SK-N-SH (cell line): ENCODE results near the gene SNX20. TPM values are rescaled to one million over a fixed set of nuclear protein-coding genes. Genes with fewer than 3 reads are reported as not detected.

Source experiments
- CTCF ChIA-PET: fragments of 300-600, 350-600 bp; formaldehyde crosslinking; extraction: SDS; loops from one replicate; lab custom pipeline; 2021; lab: Yijun Ruan, JAX
- POLR2A ChIA-PET: fragments of 350-600 bp; sonication (Branson Sonifier 250); formaldehyde crosslinking; extraction: SDS; loops from one replicate; lab custom pipeline; 2020; ENCODE audit warnings: antibody characterized with exemption, inconsistent platforms; lab: Yijun Ruan, JAX
- DNase-seq: peaks from one replicate; pipeline ENCODE4 v3.0.0; 2012
- H2AFZ ChIP-seq: fragments of 200-600 bp; sonication (generic); 2 replicates; pipeline ENCODE4 v1.8.1; 2016; ENCODE audit warnings: antibody characterized with exemption, mild to moderate bottlenecking, low read depth
- H3F3A ChIP-seq: fragments of 200-600 bp; sonication (generic); replicated peaks from 2 replicates; pipeline ENCODE3; 2016; ENCODE audit warnings: antibody characterized with exemption, mild to moderate bottlenecking; ENCODE audit not compliant: insufficient read depth
- H3K27ac ChIP-seq, 2 experiments: fragments of 200-500 bp in 1 of 2; fragments of 200-600 bp in 1 of 2; sonication (Bioruptor generic) in 1 of 2; sonication (generic), shearing (Covaris generic) in 1 of 2; 2 replicates each; pipeline versions ENCODE4 v1.5.1 to v1.6.1; 2014 to 2016; ENCODE audit warnings: low read depth in 2 of 2, inconsistent platforms in 1 of 2, low read length in 1 of 2, mild to moderate bottlenecking in 1 of 2, mixed read lengths in 1 of 2
- H3K27me3 ChIP-seq: fragments of 200-600 bp; sonication (generic), shearing (Covaris generic); 2 replicates; pipeline ENCODE4 v1.6.1; 2016; ENCODE audit warnings: mixed run types; ENCODE audit not compliant: insufficient read depth
- H3K36me3 ChIP-seq, 2 experiments: fragments of 200-500 bp in 1 of 2; fragments of 200-600 bp in 1 of 2; sonication (Bioruptor generic) in 1 of 2; sonication (generic) in 1 of 2; replicated peaks in 1 of 2; 2 replicates each; pipeline versions ENCODE3 to v1.5.1; 2014 to 2016; ENCODE audit warnings: low read length in 1 of 2, mild to moderate bottlenecking in 1 of 2; ENCODE audit not compliant: insufficient read depth in 2 of 2, control insufficient read depth in 1 of 2
- H3K4me1 ChIP-seq, 2 experiments: fragments of 200-500 bp in 1 of 2; fragments of 200-600 bp in 1 of 2; sonication (Bioruptor generic) in 1 of 2; sonication (generic), shearing (Covaris generic) in 1 of 2; 2 replicates each; pipeline versions ENCODE4 v1.5.1 to v1.6.1; 2014 to 2016; ENCODE audit warnings: low read depth in 1 of 2, low read length in 1 of 2, mixed run types in 1 of 2; ENCODE audit not compliant: insufficient read depth in 2 of 2, control insufficient read depth in 1 of 2
- H3K4me2 ChIP-seq: fragments of 200-600 bp; sonication (generic), shearing (Covaris generic); 2 replicates; pipeline ENCODE4 v1.6.1; 2017; ENCODE audit warnings: mixed run types
- H3K4me3 ChIP-seq, 2 experiments: fragments of 200-500 bp in 1 of 2; fragments of 200-600 bp in 1 of 2; sonication (Bioruptor generic) in 1 of 2; sonication (generic), shearing (Covaris generic) in 1 of 2; 2 replicates each; pipeline versions ENCODE4 v1.5.1 to v1.8.1; 2014 to 2016; ENCODE audit warnings: low read depth in 2 of 2, inconsistent platforms in 1 of 2, low read length in 1 of 2, mild to moderate bottlenecking in 1 of 2, mixed read lengths in 1 of 2, moderate library complexity in 1 of 2
- H3K79me2 ChIP-seq: fragments of 200-600 bp; sonication (generic); 2 replicates; pipeline ENCODE4 v1.8.1; 2017; ENCODE audit warnings: mild to moderate bottlenecking; ENCODE audit not compliant: insufficient read depth
- H3K9ac ChIP-seq: fragments of 200-600 bp; sonication (generic); 2 replicates; pipeline ENCODE4 v1.6.1; 2017; ENCODE audit warnings: mixed run types
- H3K9me2 ChIP-seq: fragments of 200-600 bp; sonication (generic); 2 replicates; pipeline ENCODE4 v1.6.1; 2017; ENCODE audit warnings: mixed run types
- H3K9me3 ChIP-seq: fragments of 200-600 bp; sonication (generic); 2 replicates; pipeline ENCODE4 v1.6.1; 2017; ENCODE audit warnings: mixed run types, mild to moderate bottlenecking, moderate library complexity
- H4K20me1 ChIP-seq: fragments of 200-600 bp; sonication (generic); 2 replicates; pipeline ENCODE4 v1.6.1; 2017; ENCODE audit warnings: mild to moderate bottlenecking, mixed run types; ENCODE audit not compliant: insufficient read depth
- CHD2 ChIP-seq: fragments of 150-350 bp; IDR thresholded peaks from 2 replicates; pipeline ENCODE4 v1.6.1; 2018; ENCODE audit warnings: low read length; ENCODE audit not compliant: partially characterized antibody
- EP300 ChIP-seq, 2 experiments: IDR thresholded peaks; 2 replicates each; pipeline versions ENCODE4 v1.4.0 to v1.6.1; 2012; ENCODE audit warnings: borderline replicate concordance in 1 of 2, low read depth in 1 of 2, low read length in 1 of 2
- FOSL2 ChIP-seq: IDR thresholded peaks from 2 replicates; pipeline ENCODE4 v1.4.0; 2012; ENCODE audit warnings: low read depth, mild to moderate bottlenecking, moderate library complexity, borderline replicate concordance
- FOXM1 ChIP-seq: IDR thresholded peaks from 2 replicates; pipeline ENCODE4 v1.4.0; 2012; ENCODE audit warnings: low read depth, mild to moderate bottlenecking
- GABPA ChIP-seq: IDR thresholded peaks from 2 replicates; pipeline ENCODE4 v1.4.0; 2012; ENCODE audit warnings: low read depth, mild to moderate bottlenecking
- GATA2 ChIP-seq: sonication (generic); formaldehyde crosslinking; IDR thresholded peaks from 2 replicates; pipeline ENCODE4 v1.5.0; 2020; ENCODE audit warnings: mild to moderate bottlenecking, missing genetic modification reagents
- JUND ChIP-seq: IDR thresholded peaks from 2 replicates; pipeline ENCODE4 v1.4.0; 2012
- MAX ChIP-seq: IDR thresholded peaks from 2 replicates; pipeline ENCODE4 v1.4.0; 2012; ENCODE audit warnings: low read depth
- MEF2A ChIP-seq: IDR thresholded peaks from 2 replicates; pipeline ENCODE4 v1.4.0; 2012; ENCODE audit warnings: low read depth, borderline replicate concordance
- MXI1 ChIP-seq: IDR thresholded peaks from 2 replicates; pipeline ENCODE4 v1.6.1; 2012; ENCODE audit warnings: mild to moderate bottlenecking, low read depth, low read length, improper control_type of control experiment
- PBX3 ChIP-seq: IDR thresholded peaks from 2 replicates; pipeline ENCODE4; 2012
- RAD21 ChIP-seq: IDR thresholded peaks from 2 replicates; pipeline ENCODE4 v1.6.1; 2012; ENCODE audit warnings: mild to moderate bottlenecking, low read length
- RCOR1 ChIP-seq: fragments of 150-350 bp; IDR thresholded peaks from 2 replicates; pipeline ENCODE4 v1.6.1; 2017; ENCODE audit warnings: antibody characterized with exemption, low read length
- REST ChIP-seq: IDR thresholded peaks from 2 replicates; pipeline ENCODE4 v1.6.1; 2012; ENCODE audit warnings: mild to moderate bottlenecking, low read depth, low read length, moderate library complexity
- SMC3 ChIP-seq: IDR thresholded peaks from 2 replicates; pipeline ENCODE4 v1.6.1; 2012; ENCODE audit warnings: low read depth, low read length, improper control_type of control experiment
- TCF12 ChIP-seq: IDR thresholded peaks from 2 replicates; pipeline ENCODE4 v1.4.0; 2012
- USF1 ChIP-seq: IDR thresholded peaks from 2 replicates; pipeline ENCODE4 v1.4.0; 2012; ENCODE audit warnings: low read depth, borderline replicate concordance
- USF2 ChIP-seq: fragments of 150-350 bp; IDR thresholded peaks from 2 replicates; pipeline ENCODE4 v1.6.1; 2017; ENCODE audit warnings: antibody characterized with exemption, low read length, low read depth, borderline replicate concordance
- YY1 ChIP-seq: IDR thresholded peaks from 2 replicates; pipeline ENCODE4 v1.4.0; 2012; ENCODE audit warnings: low read depth, mild to moderate bottlenecking
- WGBS: methylation state at CpG from one replicate; pipeline ENCODE4 v1.1.6; 2017; ENCODE audit warnings: low lambda C conversion rate; 5-methylcytosine and 5-hydroxymethylcytosine counted together
- polyA plus RNA-seq, 3 experiments: library from polyadenylated mRNA; depleted of rRNA; stranded (reverse); fragments of >200 nt; gene quantifications; 2 replicates each; pipeline ENCODE4 v1.2.3, GENCODE V29; 2012

The SNX20 gene
- polyA plus RNA-seq, 1 of the 3 experiments (the other 2 are of a cell fraction) = not detected

GRCh38 chr16:50640391-50640790 is 40.7 kb downstream of the SNX20 start:
- no peak for DNase-seq
- H3K9me3 ChIP-seq = no peaks in the 10 kb centered on the region
- H2AFZ ChIP-seq = no peak overlapping the region
- H3K4me2 ChIP-seq = no peak overlapping the region
- H3K36me3 ChIP-seq = no peaks in the 10 kb centered on the region
- H3K9me2 ChIP-seq = no peaks in the 10 kb centered on the region
- no peaks in the 10 kb centered on the region for H3K27me3 ChIP-seq
- H3K79me2 ChIP-seq = no peaks in the 10 kb centered on the region
- no peak for TF ChIP-seq MAX
- TF ChIP-seq CHD2 = no peak
- no peak for TF ChIP-seq MEF2A
- no peak for TF ChIP-seq YY1
- no peak for TF ChIP-seq MXI1
- TF ChIP-seq GATA2 (CRISPR knock-in tag) = no peak
- no peak for TF ChIP-seq PBX3
- no peak for TF ChIP-seq TCF12
- TF ChIP-seq USF1 = no peak
- TF ChIP-seq USF2 = no peak
- TF ChIP-seq SMC3 = no peak
- TF ChIP-seq RCOR1 = no peak
- no peak for TF ChIP-seq JUND
- no peak overlapping the region for H3K27ac ChIP-seq
- ChIA-PET POLR2A (no interaction called here), CTCF (interaction anchor here (3.2 kb wide), 1 partner anchor 25 kb away, joined by 11 read pairs; no protein-coding TSS in a partner anchor)
- H3F3A ChIP-seq = no peaks in the 10 kb centered on the region
- no peaks in the 10 kb centered on the region for H4K20me1 ChIP-seq
- WGBS = 72% methylated on average over 1 of the region's 1 CpG
- H3K4me3 ChIP-seq = no peak overlapping the region
- H3K4me1 ChIP-seq = peaks cover 0 to 4% of the 10 kb centered on the region in 2 experiments; a peak in 1 of 4 replicates
- H3K9ac ChIP-seq = no peak overlapping the region

- peaks cover 0 to 4% of the 10 kb centered on the region in 2 experiments; a peak in 1 of 4 replicates for H3K4me1 ChIP-seq
- H3K27ac ChIP-seq = no peak overlapping the region
- no peak for DNase-seq
- no peaks in the 10 kb centered on the region for H3K79me2 ChIP-seq
- CTCF ChIA-PET = interaction anchor here (1.3 to 3.2 kb wide), 3 partner anchors 12 to 26 kb away, joined by 3 to 11 read pairs (median 3); no protein-coding TSS in a partner anchor
- H3K9ac ChIP-seq = no peak overlapping the region
- no peaks in the 10 kb centered on the region for H3F3A ChIP-seq
- no peaks in the 10 kb centered on the region for H3K9me2 ChIP-seq
- no peaks in the 10 kb centered on the region for H3K9me3 ChIP-seq
- no peak overlapping the region for H3K4me3 ChIP-seq
- POLR2A ChIA-PET = no interaction called here
- no peak overlapping the region for H3K4me2 ChIP-seq
- no peak overlapping the region for H2AFZ ChIP-seq
- WGBS = 29% methylated on average over 7 of the region's 8 CpGs
- no peak for TF ChIP-seq MEF2A
- no peak for TF ChIP-seq GABPA
- TF ChIP-seq CHD2 = no peak
- no peak for TF ChIP-seq EP300 (IDR thresholded peaks at IDR 0.05; ENCODE audit: borderline replicate concordance in 1 of 2, low read depth in 1 of 2, low read length in 1 of 2)
- no peak for TF ChIP-seq FOSL2
- TF ChIP-seq RCOR1 = no peak
- TF ChIP-seq REST = no peak
- TF ChIP-seq FOXM1 = no peak
- no peak for TF ChIP-seq RAD21
- no peak for TF ChIP-seq JUND
- no peaks in the 10 kb centered on the region for H3K27me3 ChIP-seq
- no peaks in the 10 kb centered on the region for H3K36me3 ChIP-seq
- H4K20me1 ChIP-seq = no peaks in the 10 kb centered on the region
Measured at GRCh38 chr16:50638816-50639670, 42.1 kb downstream of the SNX20 start.
